H1 (cell line): ENCODE data around the gene TNFAIP2. TPM values are rescaled to one million over a fixed set of nuclear protein-coding genes. Genes with fewer than 3 reads are reported as not detected.
A peak's percentile ranks its signal among the peaks of the same experiment; 100 is the strongest.

ENCODE experiments used
- CTCF ChIA-PET: fragments of 300-600 bp; sonication (Branson Sonifier 250); formaldehyde crosslinking; loops from one replicate; lab custom pipeline; 2021; ENCODE audit not compliant: partially characterized antibody; lab: Charles Lee
- POLR2A ChIA-PET: fragments of 300-600 bp; sonication (Branson Sonifier 250); formaldehyde crosslinking; loops from one replicate; lab custom pipeline; 2021; ENCODE audit warnings: inconsistent platforms; ENCODE audit not compliant: partially characterized antibody; lab: Charles Lee
- DNase-seq, 2 experiments: peaks; one replicate each; pipeline versions ENCODE4 v3.0.0 to v3.0.0-alpha.2; 2010 to 2022; ENCODE audit warnings: low spot score in 2 of 2, low read depth in 1 of 2, mixed read lengths in 1 of 2
- FAIRE-seq: peaks from 2 replicates; lab custom pipeline; 2011; peaks lifted over from hg19 to GRCh38; lab: Jason Lieb, UNC
- H2AFZ ChIP-seq: 2 replicates; pipeline ENCODE4 v1.8.1; 2012; ENCODE audit warnings: low read length, inconsistent platforms
- H2AK5ac ChIP-seq: 2 replicates; pipeline ENCODE4 v1.6.1; 2013; ENCODE audit warnings: low read depth, low read length
- H2BK120ac ChIP-seq: replicated peaks from 2 replicates; pipeline ENCODE3; 2013; ENCODE audit warnings: low read depth, low read length, inconsistent platforms
- H2BK12ac ChIP-seq: 2 replicates; pipeline ENCODE4 v1.6.1; 2013; ENCODE audit warnings: low read depth, low read length
- H2BK15ac ChIP-seq: 2 replicates; pipeline ENCODE4 v1.6.1; 2013; ENCODE audit warnings: low read length
- H2BK20ac ChIP-seq: 2 replicates; pipeline ENCODE4 v1.6.1; 2013; ENCODE audit warnings: low read length
- H2BK5ac ChIP-seq: 2 replicates; pipeline ENCODE4 v1.6.1; 2013; ENCODE audit warnings: low read depth, low read length
- H3K14ac ChIP-seq: 2 replicates; pipeline ENCODE4 v1.6.1; 2013; ENCODE audit warnings: inconsistent platforms; ENCODE audit not compliant: insufficient read length
- H3K18ac ChIP-seq: 2 replicates; pipeline ENCODE4 v1.6.1; 2013; ENCODE audit warnings: low read length; ENCODE audit errors: extremely low read depth
- H3K23ac ChIP-seq: 2 replicates; pipeline ENCODE4 v1.6.1; 2013; ENCODE audit warnings: inconsistent platforms; ENCODE audit not compliant: insufficient read length
- H3K23me2 ChIP-seq: 2 replicates; pipeline ENCODE4 v1.6.1; 2013; ENCODE audit warnings: low read depth, low read length
- H3K27ac ChIP-seq: 2 replicates; pipeline ENCODE4 v1.6.1; 2011; ENCODE audit warnings: low read depth, low read length, inconsistent platforms
- H3K27me3 ChIP-seq, 4 experiments: replicated peaks in 1 of 4; 1 replicate in 1 of 4; 2 replicates in 3 of 4; pipeline versions ENCODE4 v1.6.1 to v1.8.1; 2011 to 2013; ENCODE audit warnings: low read length in 3 of 4, mild to moderate bottlenecking in 3 of 4, inconsistent platforms in 2 of 4, mixed read lengths in 2 of 4, moderate library complexity in 1 of 4; ENCODE audit not compliant: control insufficient read depth in 3 of 4, insufficient read depth in 3 of 4; ENCODE audit errors: extremely low read depth in 1 of 4
- H3K36me3 ChIP-seq, 4 experiments: 2 replicates each; pipeline versions ENCODE4 v1.6.1 to v1.8.1; 2011 to 2013; ENCODE audit warnings: mild to moderate bottlenecking in 4 of 4, low read length in 3 of 4, moderate library complexity in 2 of 4, control low read depth in 1 of 4, inconsistent platforms in 1 of 4; ENCODE audit not compliant: insufficient read depth in 4 of 4, control insufficient read depth in 2 of 4
- H3K4ac ChIP-seq: replicated peaks from 2 replicates; pipeline ENCODE3; 2013; ENCODE audit warnings: low read length, low read depth, mixed read lengths, inconsistent platforms; ENCODE audit not compliant: insufficient read length
- H3K4me1 ChIP-seq, 4 experiments: replicated peaks in 1 of 4; 1 replicate in 1 of 4; 2 replicates in 3 of 4; pipeline versions ENCODE4 v1.6.1 to v1.8.1; 2011 to 2013; ENCODE audit warnings: low read length in 3 of 4, inconsistent platforms in 2 of 4, mixed read lengths in 1 of 4; ENCODE audit not compliant: insufficient read depth in 4 of 4, control insufficient read depth in 3 of 4
- H3K4me2 ChIP-seq, 2 experiments: 2 replicates each; pipeline versions ENCODE4 v1.6.1 to v1.8.1; 2011 to 2013; ENCODE audit warnings: low read depth in 2 of 2, low read length in 2 of 2, control low read depth in 1 of 2, inconsistent platforms in 1 of 2, mild to moderate bottlenecking in 1 of 2; ENCODE audit not compliant: insufficient read depth in 1 of 2
- H3K4me3 ChIP-seq, 4 experiments: fragments of 200-600, 300-600 bp in 1 of 4; sonication (generic), shearing (Covaris generic), sonication (Bioruptor Twin) in 1 of 4; 2 replicates each; pipeline versions ENCODE4 v1.5.1 to v1.8.1; 2011 to 2016; ENCODE audit warnings: low read length in 4 of 4, low read depth in 3 of 4, control low read depth in 2 of 4, inconsistent platforms in 2 of 4, mild to moderate bottlenecking in 2 of 4, mixed read lengths in 1 of 4, moderate library complexity in 1 of 4; ENCODE audit not compliant: insufficient read depth in 2 of 4; ENCODE audit errors: extremely low read depth in 1 of 4
- H3K56ac ChIP-seq: replicated peaks from 2 replicates; pipeline ENCODE3; 2013; ENCODE audit warnings: low read depth, mild to moderate bottlenecking, mixed read lengths, low read length, inconsistent platforms; ENCODE audit not compliant: insufficient read length
- H3K79me1 ChIP-seq: 2 replicates; pipeline ENCODE4 v1.6.1; 2013; ENCODE audit warnings: low read depth, low read length, control low read depth
- H3K79me2 ChIP-seq, 2 experiments: 2 replicates each; pipeline versions ENCODE4 v1.6.1 to v1.8.1; 2012 to 2013; ENCODE audit warnings: low read length in 2 of 2, mild to moderate bottlenecking in 2 of 2, inconsistent platforms in 1 of 2; ENCODE audit not compliant: insufficient read depth in 2 of 2, control insufficient read depth in 1 of 2
- H3K9ac ChIP-seq, 4 experiments: replicated peaks in 1 of 4; 1 replicate in 1 of 4; 2 replicates in 3 of 4; pipeline versions ENCODE4 v1.6.1 to v1.8.1; 2011 to 2013; ENCODE audit warnings: low read depth in 3 of 4, low read length in 3 of 4, control low read depth in 2 of 4, mild to moderate bottlenecking in 2 of 4, moderate library complexity in 2 of 4, inconsistent platforms in 1 of 4; ENCODE audit errors: extremely low read depth in 1 of 4
- H3K9me3 ChIP-seq, 2 experiments: 2 replicates each; pipeline versions ENCODE4 v1.6.1 to v1.8.1; 2012 to 2013; ENCODE audit warnings: mild to moderate bottlenecking in 2 of 2, moderate library complexity in 2 of 2, control low read depth in 1 of 2, inconsistent platforms in 1 of 2, low read depth in 1 of 2, low read length in 1 of 2, mixed read lengths in 1 of 2; ENCODE audit not compliant: insufficient read depth in 2 of 2
- H4K20me1 ChIP-seq, 2 experiments: replicated peaks in 1 of 2; 2 replicates each; pipeline versions ENCODE3 to v1.8.1; 2011 to 2013; ENCODE audit warnings: inconsistent platforms in 2 of 2, low read length in 2 of 2, mild to moderate bottlenecking in 1 of 2; ENCODE audit not compliant: insufficient read depth in 2 of 2, control insufficient read depth in 1 of 2
- H4K5ac ChIP-seq: 2 replicates; pipeline ENCODE4 v1.6.1; 2013; ENCODE audit warnings: low read length, low read depth, mixed read lengths, inconsistent platforms; ENCODE audit not compliant: insufficient read length
- H4K8ac ChIP-seq: 2 replicates; pipeline ENCODE4 v1.8.0; 2013; ENCODE audit warnings: mild to moderate bottlenecking, moderate library complexity, low read length, inconsistent platforms; ENCODE audit not compliant: insufficient read depth; ENCODE audit errors: extremely low read depth
- H4K91ac ChIP-seq: replicated peaks from 2 replicates; pipeline ENCODE3; 2013; ENCODE audit warnings: low read length, mixed read lengths, inconsistent platforms; ENCODE audit not compliant: insufficient read length
- CBX5 ChIP-seq: fragments of 300-800, 300-1000 bp; sonication (generic); IDR thresholded peaks from 2 replicates; pipeline ENCODE4 v1.7.1; 2016; ENCODE audit warnings: antibody characterized with exemption, low read length, low read depth
- CHD2 ChIP-seq: IDR thresholded peaks from 2 replicates; pipeline ENCODE4 v1.6.1; 2012; ENCODE audit warnings: low read length, improper control_type of control experiment
- CTCF ChIP-seq, 3 experiments: IDR thresholded peaks; 1 replicate in 2 of 3; 2 replicates in 1 of 3; pipeline versions ENCODE4 v1.5.1 to v1.6.1; 2011; ENCODE audit warnings: low read length in 3 of 3, mild to moderate bottlenecking in 3 of 3, inconsistent platforms in 2 of 3, low read depth in 1 of 3, moderate library complexity in 1 of 3; ENCODE audit not compliant: insufficient read depth in 1 of 3; ENCODE audit errors: control extremely low read depth in 1 of 3
- EZH2 ChIP-seq: fragments of 200-600 bp; sonication (generic); IDR thresholded peaks from 2 replicates; pipeline ENCODE4 v1.7.1; 2012; ENCODE audit warnings: low read depth, mild to moderate bottlenecking, moderate library complexity, low read length, inconsistent platforms; ENCODE audit not compliant: severe bottlenecking
- GTF2F1 ChIP-seq: IDR thresholded peaks from 2 replicates; pipeline ENCODE4 v1.6.1; 2012; ENCODE audit warnings: low read depth, low read length, improper control_type of control experiment, borderline replicate concordance
- HDAC2 ChIP-seq, 2 experiments: fragments of 300-600 bp in 1 of 2; sonication (generic) in 1 of 2; IDR thresholded peaks; 2 replicates each; pipeline ENCODE4 v1.6.1; 2011 to 2012; ENCODE audit warnings: low read depth in 2 of 2, low read length in 2 of 2, mild to moderate bottlenecking in 2 of 2, moderate library complexity in 2 of 2, borderline replicate concordance in 1 of 2, inconsistent platforms in 1 of 2
- KDM4A ChIP-seq: IDR thresholded peaks from one replicate; pipeline ENCODE4 v1.7.1; 2012; ENCODE audit warnings: low read depth, mild to moderate bottlenecking, moderate library complexity, low read length, inconsistent platforms; ENCODE audit not compliant: severe bottlenecking
- SP2 ChIP-seq: IDR thresholded peaks from 2 replicates; pipeline ENCODE4 v1.6.1; 2012; ENCODE audit warnings: mild to moderate bottlenecking, low read length, inconsistent platforms
- TCF12 ChIP-seq: IDR thresholded peaks from 2 replicates; pipeline ENCODE4 v1.6.1; 2011; ENCODE audit warnings: low read depth, mild to moderate bottlenecking, low read length
- YY1 ChIP-seq: IDR thresholded peaks from 2 replicates; pipeline ENCODE4 v1.6.1; 2011; ENCODE audit warnings: low read depth, mild to moderate bottlenecking, low read length
- ZNF274 ChIP-seq: IDR thresholded peaks from 2 replicates; pipeline ENCODE4 v1.7.0; 2012; ENCODE audit warnings: low read length, borderline replicate concordance; ENCODE audit errors: extremely low read depth
- WGBS, 2 experiments: shearing (Covaris generic) in 1 of 2; methylation state at CpG; one replicate each; pipeline versions ENCODE4 v1.1.6 to v1.1.7; 2013 to 2015; ENCODE audit warnings: low lambda C conversion rate in 2 of 2, mixed read lengths in 2 of 2, inconsistent platforms in 1 of 2, low coverage in 1 of 2, missing lambda C conversion rate in 1 of 2; ENCODE audit not compliant: insufficient replicate concordance in 2 of 2, insufficient coverage in 1 of 2, insufficient read length in 1 of 2; ENCODE audit errors: extremely low coverage in 1 of 2, missing lambda C conversion rate in 1 of 2; 5-methylcytosine and 5-hydroxymethylcytosine counted together
- polyA plus RNA-seq, 7 experiments: library from polyadenylated mRNA; depleted of rRNA in 3 of 7; stranded (reverse) in 5 of 7; unstranded in 2 of 7; fragments of >200 nt in 5 of 7; fragments of 200-250 nt in 2 of 7; gene quantifications; 1 replicate in 5 of 7; 2 replicates in 1 of 7; 4 replicates in 1 of 7; pipeline versions ENCODE4 v1.2.1 to v1.2.3, GENCODE V29; 2011 to 2013; ENCODE audit warnings: missing spikeins in 2 of 7, mixed read lengths in 2 of 7
- total RNA-seq: library from RNA; stranded (reverse); fragmentation: NEBNext Ultra II Directional; extraction: Animal tissue kit (Norgen Biotek cat#: 25700); gene quantifications from 2 replicates; pipeline ENCODE4 v1.2.1, GENCODE V29; 2021

TNFAIP2 gene
- total and polyA plus RNA-seq, 2 of the 8 experiments (the other 6 are each of a cell fraction or from before 2014, with no cell fraction given), result 28.3 to 34.5 TPM

DNA sequence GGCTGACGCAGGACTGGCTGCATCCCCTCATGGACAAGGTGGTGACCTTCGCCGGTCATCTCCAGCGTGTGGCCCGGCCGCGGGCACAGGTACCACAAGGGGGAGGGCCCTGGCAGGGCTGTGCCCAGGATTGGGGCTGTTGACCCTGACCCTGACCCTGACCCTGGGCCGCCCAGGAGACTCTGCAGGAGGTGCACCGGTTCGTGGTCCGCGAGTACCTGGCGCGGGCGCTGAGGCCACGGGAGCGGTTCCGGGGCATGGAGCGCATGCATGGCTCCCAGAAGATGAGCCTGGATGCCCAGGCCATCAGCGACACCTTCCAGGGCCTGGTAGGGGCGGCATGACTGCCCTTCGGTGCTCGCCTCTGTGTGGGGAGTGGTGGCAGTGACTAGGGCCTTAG lies 15.8 kb upstream of the TNFAIP2 start:
- Histone ChIP-seq H2BK15ac (no peak overlapping the region), H3K18ac (0 out of 2 replicates have a peak overlapping the region, but pooled peaks have one; percentile 83), H3K9me3 (no peaks in the 10 kb centered on the region), H3K14ac (no peak overlapping the region), H3K36me3 (no peaks in the 10 kb centered on the region), H3K27me3 (peaks cover 7 to 33% (median 23%) of the 10 kb centered on the region in 4 experiments), H4K20me1 (peaks cover 0 to 3% of the 10 kb centered on the region in 2 experiments), H3K4me1 (peaks cover 12 to 47% (median 33%) of the 10 kb centered on the region in 4 experiments), H3K4me3 (no peak overlapping the region), H3K4me2 (no peak overlapping the region), H3K56ac (no peak overlapping the region), H2AFZ (no peak overlapping the region), H4K5ac (no peak overlapping the region), H2BK20ac (no peak overlapping the region), H3K27ac (no peak overlapping the region), H2BK120ac (no peak overlapping the region), H3K23me2 (peaks cover 3% of the 10 kb centered on the region; the same call in 1 of the 2 replicates), H2BK12ac (peak overlapping the region; percentile 99; the same call in 1 of the 2 replicates), H3K79me1 (no peaks in the 10 kb centered on the region), H4K8ac (peak overlapping the region; percentile 74), H3K9ac (no peak overlapping the region), H2AK5ac (peak overlapping the region; percentile 30; the same call in 1 of the 2 replicates), H2BK5ac (peak overlapping the region; percentile 87; the same call in 1 of the 2 replicates), H3K4ac (no peak overlapping the region), H3K23ac (no peak overlapping the region), H3K79me2 (no peaks in the 10 kb centered on the region), H4K91ac (peak overlapping the region; percentile 89)
- CTCF ChIA-PET, result interaction anchor here (0.6 to 10.4 kb wide), 10 partner anchors 11 to 186 kb away, joined by 6 to 276 read pairs (median 43); partner anchors contain the start of genes EXOC3L4 and TNFAIP2
- WGBS, 2 experiments, result 95% methylated on average over 11 of the region's 23 CpGs; no CpG with 5 or more reads in 1 of the 2 experiments
- DNase-seq (no peak), FAIRE-seq (no peak)
- POLR2A ChIA-PET, result interaction anchor here (1.3 to 1.4 kb wide), 2 partner anchors 13 to 236 kb away, joined by 3 read pairs; no protein-coding TSS in a partner anchor
- no peak for TF ChIP-seq CTCF (IDR thresholded peaks at IDR 0.05; ENCODE audit: control extremely low read depth in 1 of 3, insufficient read depth in 1 of 3, low read depth in 1 of 3, low read length in 3 of 3)
- TF ChIP-seq CBX5, result no peak
- TF ChIP-seq CHD2, result no peak
- TF ChIP-seq TCF12, result no peak
- TF ChIP-seq HDAC2 (IDR thresholded peaks at IDR 0.05; ENCODE audit: borderline replicate concordance in 1 of 2, low read depth in 2 of 2, low read length in 2 of 2), result no peak
- TF ChIP-seq KDM4A, result no peak
- TF ChIP-seq EZH2, result no peak
- TF ChIP-seq YY1, result no peak
- TF ChIP-seq GTF2F1, result no peak
- TF ChIP-seq ZNF274, result no peak
- TF ChIP-seq SP2, result no peak
